Activated gamma-delta T cell treated with Interleukin-2 at 50 U/mL for 16 hours (primary cell): Measurements from ENCODE around the gene CDK5.

ENCODE experiments used
- DNase-seq: peaks from one replicate; pipeline ENCODE4 v3.0.0-alpha.2; 2020

Gene CDK5

DNA sequence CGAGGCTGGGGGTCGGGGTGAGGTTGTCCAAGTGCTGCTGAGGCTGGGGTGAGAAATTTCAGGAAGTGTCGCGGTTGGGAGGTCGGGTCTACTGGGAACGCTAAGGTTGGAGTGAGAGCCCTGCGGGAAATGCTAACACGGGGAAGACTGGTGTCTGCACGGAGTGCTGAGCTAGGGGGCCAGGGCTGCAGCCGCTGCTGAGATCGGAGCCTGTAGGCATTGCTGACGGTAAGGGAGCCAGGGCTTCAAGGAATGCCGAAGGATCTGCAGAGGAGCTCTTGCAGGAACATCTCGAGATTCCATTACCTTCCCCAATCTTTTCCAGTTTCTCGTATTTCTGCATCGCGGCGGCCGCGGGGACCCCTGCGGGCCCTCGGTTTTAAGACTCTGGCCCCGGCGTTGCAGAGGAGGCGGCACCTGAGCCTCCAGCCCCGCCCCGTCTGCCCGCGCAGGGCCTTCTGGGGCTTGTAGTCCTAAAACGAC lies at the start of gene CDK5:
Gene CDK5, minus strand, starts transcription at position 392 of the 483 bp plus-strand sequence. Its CDS starts 49 bp downstream, at position 343.
- DNase-seq = peak; percentile 20

DNA sequence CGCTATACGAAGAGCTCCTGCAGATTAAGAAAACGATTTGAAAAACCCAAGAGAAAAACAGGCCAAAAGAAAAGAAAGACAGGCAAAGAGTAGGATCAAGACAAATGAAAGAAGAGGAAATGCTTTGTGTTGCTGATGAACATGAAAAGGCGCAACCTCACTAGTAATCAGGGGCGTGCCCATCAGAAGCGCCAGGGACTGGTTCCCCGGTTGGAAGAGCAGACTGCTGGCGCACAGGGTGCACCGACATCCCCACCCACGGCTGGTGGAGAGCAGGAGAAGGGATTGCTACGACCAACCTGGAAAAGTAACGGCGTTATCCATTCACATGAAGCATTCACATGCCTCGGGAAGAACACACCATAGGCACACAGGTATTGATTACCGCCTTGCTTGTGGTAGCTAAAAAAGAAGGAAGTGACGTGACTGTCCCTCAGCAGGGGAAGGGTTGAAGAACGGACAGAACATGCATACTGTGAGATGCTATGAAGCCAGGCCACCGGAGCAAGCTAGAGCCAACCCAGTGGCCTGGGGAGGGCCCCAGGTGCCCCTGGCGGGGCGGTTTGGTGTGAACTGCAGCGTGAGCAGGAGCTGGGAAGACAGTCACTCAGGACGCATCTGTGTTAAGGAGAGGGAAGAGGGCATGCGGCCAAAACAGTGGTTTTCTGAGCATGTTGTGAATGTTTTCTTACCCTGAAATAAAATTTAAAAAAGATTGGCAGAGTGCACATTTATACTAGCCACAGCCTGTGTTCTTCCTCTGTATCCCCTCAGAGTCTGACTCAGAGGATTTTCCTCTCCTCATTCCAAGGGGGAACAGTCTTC lies 46.9 kb upstream of the CDK5 start:
- no peak for DNase-seq

DNA sequence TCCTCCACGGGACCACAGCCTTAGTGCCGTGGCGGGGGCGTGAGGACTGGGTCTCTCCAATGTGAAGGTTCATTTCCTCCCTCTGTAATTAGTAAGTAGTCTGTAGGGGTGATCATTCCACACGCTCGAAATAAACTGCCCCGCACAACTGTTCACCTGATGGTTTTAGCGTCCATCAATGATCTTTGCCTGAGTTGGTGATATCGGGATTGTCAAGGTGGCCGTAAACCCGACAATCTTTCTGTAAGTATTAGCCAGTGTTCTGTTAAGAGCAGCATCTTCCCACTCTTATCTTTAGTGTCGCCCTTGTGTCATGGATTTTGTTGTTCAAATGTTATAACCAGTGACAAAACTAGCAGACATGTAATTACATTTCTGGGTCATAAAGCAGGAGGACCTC lies 46.3 kb upstream of the CDK5 start:
- DNase-seq = no peak

DNA sequence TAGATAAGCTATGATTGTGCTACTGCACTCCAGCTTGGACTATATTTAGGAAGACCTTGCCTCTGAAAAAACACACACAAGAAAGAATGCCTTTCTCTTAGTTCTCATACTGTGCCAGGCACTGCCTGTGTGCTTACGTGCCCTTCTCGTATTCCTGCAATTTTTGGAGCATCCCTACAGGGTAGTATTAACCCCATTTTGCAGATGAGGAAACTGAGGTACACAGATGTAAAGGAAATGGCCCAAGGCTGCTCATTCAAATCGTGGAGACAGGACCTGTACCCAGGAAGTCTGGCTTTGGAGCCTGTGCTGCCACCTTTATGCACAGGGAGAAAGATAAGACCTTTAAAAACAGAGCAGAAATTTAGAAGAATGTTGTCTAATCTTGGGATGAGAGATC lies 45.3 kb upstream of the CDK5 start:
- no peak for DNase-seq

DNA sequence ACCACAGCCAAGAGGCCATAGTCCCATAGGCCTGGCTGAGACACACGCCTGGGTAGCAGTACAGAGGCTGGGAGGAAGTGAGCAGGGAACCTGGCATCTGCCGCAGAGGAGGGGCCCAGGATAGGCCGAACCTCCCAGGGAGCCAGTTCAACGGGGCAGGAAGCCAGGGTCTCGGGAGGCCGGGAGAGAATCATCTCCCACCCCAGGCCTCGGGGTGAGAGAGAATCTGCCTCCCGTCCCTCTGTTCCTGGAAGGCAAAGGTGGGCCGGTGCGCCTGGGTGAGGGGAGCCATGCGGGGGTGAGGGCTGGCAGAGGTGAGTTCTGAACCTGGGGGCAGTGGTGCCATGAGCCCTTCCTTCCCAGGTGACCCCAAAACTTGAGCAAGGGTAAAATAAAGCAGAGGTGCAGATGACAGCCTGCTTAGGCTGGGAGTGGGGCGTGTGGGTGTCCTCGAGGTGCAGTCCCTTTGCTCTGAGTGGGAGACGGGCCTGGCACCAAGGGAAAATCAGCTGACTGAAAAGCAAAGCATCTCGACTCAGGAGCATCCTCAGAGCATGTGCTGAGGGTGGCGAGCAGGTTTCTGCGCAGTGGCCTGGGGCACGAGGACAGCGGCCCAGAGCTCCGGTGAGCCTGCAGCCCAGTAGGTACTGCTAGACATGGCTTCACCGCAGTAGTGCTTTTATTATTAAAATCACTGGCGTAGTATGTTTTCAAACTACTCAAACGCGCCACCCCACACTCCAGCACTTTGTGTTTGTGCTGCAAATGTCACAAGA lies 44.1 kb upstream of the CDK5 start:
- no peak for DNase-seq

DNA sequence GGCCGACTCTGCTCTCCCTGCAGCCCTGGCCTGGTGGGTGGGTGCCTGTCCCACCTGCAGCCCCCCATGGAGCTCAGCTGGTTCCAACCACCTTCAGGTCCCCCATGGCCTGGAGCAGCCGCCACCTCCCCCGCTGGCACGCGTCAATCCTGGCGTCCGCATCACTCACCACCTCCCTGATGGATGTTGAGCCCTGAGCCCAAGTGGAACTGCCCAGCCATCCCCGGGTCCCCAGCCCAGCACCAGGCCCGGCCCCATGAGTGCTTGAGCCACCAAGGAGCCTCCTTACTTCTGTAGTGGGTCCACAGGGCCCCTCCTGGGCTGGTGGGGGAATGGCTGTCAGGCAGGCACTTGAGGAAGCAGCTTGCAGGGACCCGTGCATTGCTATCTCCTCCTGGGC lies 43.2 kb upstream of the CDK5 start:
- no peak for DNase-seq

DNA sequence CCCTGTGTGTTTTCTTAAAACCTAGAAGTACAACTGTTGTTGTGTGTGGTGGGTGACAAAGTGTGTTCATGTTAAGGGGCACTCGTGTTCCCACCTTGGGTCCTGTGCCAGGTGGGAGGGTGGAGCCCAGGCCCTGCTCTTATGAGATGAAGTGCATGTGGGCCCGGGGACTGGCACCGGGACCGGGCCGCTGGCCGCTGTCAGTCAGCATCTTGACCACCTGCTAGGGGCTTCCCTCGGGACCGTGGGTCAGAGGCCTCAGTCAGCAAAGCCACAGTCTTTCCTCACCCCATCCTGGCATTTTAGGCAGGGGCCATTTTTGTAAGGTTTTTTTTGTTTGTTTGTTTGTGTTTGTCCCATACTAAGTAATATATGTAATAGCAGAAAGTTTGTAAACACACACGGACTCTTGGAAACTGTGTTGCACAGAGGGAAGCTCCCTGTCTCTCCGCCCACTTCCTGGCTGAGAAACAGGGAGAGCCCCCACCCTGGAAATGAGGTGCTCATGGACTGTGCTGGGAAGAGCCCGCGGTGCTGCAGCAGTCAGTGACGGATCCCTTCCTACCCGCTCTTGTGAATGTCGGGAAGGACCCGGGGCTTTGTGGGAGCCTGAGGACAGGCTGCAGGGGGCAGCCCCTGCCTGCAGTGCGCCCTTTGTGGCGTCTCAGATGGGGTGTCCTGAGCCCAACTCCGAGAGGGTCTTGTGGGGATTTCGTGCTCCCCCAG lies 42.0 kb upstream of the CDK5 start:
- no peak for DNase-seq

DNA sequence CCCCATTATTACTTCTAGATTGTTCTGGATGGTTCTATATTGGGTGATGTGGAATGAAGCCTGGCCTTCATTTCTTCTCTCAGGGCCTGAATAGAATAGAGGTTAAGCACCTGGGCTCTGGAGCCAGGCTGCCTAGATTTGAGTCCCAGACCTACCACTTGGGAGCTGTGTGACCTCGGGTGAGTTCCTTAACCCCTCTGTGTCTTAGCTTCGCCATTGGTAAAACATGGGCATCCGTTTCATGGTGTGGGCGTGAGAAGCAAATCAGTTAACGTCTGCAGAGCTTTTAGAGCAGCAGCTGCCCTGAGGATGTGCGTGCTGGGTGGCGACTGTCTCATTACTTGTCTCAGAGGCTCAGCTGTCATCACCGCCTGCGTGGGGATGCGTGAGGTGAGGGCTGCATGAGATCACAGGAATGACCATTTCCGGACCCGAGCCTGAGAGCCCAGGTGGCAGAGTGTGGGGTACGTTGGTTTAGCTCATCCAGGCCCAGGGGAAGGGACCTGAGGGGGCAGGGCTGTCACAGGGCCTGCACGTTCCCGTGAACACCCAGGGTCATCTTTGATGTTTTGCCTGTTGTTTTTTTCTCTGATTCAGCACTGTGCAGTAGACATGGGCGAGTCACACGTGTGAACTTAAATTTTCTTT lies 38.3 kb upstream of the CDK5 start:
- DNase-seq = no peak

DNA sequence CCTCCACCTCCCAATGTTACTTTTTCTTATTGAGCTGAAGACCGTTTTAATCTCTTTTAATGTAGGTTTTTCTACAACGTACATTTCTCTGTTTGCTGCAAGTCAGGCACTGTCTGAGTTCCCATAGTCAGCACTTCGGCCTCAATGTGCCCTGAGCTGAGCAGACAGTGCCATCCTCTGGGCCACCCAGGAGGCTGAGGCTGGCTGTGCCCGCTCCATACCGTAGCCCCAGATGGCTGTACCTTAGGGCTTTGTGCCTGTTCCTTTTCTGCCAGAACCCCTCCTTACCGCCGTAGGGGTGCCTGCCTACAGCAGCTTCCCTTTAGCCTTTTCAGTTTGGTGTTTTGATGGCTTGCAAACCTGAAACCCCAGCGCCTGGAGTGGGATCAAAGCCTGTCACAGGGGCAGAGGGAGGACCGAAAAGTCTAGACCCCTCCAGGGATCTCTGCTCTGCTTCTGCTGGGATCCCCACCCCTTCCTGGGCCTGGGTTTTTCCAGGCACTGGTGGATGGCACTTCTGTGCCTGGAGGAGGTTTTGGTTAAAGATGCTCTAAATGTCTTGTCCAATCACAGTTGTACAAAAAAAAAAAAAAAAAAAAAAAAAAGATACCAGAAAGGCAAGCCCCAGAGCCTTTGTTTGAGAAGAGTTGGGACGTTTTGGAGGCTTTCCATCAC lies 37.6 kb upstream of the CDK5 start:
- DNase-seq = no peak

DNA sequence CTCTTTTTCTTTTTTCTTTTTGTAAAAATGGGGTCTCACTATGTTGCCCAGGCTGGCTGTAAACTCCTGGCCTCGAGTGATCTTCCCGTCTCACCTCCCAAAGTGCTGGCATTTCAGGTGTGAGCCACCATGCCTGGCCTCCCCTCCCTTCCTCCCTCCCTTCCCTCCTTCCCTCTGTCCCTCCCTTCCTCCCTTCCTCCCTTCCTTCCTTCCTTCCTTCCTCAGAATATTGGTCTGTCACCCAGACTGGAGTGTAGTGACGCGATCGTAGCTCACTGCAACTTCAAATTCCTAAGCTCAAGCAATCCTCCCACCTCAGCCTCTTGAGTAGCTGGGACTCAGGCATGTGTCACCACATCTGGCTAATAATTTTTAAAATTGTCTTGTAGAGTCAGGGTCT lies 37.0 kb upstream of the CDK5 start:
- no peak for DNase-seq

DNA sequence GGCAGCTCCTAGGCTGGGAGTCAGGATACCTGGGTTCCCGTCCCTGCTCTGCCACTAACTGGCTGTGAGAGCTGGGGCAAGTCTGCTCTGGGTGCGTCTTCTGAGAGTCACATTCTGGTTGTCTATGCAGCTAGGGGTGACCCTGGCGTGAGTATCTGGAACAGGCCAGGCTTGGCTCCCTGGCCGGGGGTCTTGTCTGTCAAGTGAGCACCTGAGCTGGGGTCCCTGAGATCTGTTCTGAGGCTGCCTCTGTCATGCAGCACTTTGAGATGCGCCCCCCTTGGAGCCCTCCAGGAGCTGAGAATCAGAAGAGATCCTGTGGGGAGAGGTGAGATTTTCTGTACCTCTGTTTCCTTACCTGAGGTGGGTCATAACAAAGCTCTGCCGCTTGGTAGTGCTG lies 36.1 kb upstream of the CDK5 start:
- no peak for DNase-seq

DNA sequence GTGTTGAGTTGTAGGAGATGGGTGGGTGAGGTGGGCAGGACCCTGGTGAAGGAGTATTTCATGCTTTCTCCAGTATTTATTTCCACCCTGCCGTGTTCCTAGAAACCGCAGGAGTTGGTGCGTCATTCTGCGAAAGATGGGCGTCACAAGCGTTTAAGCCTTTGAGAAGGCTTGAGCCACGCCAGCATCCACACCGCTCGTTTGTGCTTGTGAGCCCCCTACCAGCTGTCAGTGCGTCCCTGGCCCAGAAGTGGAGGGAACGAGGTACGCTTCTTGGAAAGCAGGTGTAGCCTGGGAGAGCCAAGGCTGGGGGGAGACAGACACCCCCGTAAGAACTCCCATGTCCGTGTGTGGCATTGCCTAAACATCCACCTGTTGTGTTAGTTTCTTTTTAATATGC lies 34.3 kb upstream of the CDK5 start:
- no peak for DNase-seq

DNA sequence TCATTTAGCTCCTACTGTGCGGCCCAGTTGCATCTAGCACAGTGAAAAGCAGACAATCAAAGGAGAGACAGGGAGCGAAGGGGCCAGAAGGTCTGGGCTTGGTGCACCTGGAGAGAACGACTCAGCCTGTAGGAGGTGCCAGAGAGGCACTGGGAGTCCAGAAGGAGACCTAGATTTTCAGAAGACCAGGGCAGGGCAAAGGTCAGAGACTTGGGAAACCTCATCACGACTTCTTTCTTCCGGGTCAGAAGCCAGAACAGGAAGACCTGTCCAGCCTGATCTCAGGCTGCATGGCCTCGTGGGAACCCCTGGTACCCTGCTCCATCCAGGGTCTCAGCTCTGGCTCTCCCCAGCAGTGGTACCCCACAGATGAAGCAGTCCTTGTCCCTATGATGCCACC lies 33.7 kb upstream of the CDK5 start:
- no peak for DNase-seq

DNA sequence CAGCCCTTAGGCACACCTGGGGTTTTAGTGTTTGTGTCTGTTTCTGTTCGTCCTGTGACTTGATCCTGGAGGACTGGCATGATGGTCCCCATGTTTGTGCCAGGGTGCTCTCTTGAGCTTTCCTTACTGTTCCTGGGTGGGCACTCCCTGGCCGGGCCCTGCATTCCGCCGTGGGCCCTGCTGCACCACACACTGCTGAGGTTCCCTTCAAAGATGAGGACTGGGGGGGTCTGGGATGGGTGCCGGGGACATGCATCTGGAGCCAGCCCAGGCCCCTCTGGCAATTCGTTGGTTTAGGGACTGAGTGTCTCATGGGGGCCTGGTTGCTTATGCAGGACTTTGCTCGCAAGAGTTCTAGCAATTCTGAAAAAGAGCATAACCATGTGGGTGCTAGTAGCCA lies 33.3 kb upstream of the CDK5 start:
- DNase-seq = no peak

DNA sequence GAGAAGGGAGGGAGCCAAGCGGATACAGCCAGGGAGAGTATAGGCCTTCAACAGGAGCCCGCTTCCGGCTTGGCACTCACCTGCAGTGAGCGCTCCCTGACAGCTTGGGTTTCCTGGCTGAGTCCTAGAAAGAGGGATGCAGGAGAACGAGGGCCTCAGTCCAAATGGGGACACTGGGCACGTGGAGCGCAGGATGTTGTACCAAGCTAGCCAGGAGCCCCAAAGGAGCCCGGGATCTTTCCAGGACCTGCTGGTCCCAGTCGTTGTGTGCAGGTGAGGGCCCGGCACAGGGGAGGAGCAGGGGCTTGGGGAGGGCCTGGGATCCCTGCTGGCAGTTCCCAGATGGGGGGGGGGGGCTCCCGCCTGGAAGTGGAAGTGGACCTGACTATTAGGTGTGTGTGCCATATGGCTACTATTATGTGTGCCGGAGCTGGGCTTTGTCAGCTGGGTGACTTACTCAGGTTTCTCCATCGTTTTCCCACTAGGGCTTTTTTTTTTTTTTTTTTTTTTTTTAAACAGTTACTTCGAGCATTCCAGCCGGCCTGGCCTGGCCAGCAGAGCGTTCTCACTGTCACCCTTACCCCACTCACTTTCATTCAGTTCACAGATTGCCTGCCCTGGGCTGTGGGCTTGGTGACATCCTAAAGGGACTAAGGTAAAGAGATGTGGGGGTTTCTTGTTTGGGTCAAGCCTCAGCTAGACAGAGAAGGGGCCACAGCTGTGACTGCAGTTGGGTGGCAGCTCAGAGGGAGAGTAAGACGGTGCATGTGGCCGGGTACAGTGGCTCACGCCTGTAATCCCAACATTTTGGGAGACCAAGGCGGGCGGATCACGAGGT lies 32.4 kb upstream of the CDK5 start:
- no peak for DNase-seq

DNA sequence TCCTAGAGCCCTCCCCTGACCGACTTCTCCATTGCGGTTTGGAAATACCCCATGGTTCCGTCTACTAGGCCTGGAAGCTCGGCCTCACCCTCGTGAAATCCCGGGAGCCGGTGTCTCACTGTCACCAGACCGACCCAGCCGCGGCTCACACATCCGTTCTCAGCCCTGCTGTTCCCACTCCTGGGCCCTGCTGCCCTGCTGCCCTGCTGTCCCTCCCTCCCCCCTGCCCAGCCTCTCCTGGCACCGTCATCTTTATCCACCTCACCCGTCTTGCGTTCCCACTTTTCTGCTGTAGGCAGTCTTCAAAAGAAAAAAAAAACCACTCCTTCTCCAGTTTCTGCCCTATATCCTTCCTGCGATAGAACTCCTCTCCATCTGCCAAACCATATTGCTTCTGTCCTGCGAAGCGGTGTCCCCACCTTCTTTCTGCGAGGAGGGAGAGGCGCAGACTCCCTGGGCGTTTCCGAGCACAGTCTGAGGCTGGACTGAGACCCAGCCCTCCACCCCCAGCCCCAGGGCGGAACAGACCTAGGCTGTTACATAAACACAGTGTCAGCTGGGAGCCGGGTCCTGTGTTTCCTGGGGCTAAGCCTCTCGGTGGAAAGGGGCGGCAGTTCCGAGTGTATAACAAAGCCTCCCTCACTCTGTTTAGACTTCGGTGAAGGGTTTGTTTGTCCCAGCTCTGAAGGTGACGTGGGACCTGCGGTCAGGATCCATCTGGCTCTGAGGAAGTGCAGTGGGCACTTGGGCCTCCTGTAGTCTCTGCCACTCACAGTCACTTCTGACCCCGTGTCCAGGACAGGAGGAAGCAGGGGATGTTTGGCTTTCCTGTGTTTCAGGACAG lies 31.4 kb upstream of the CDK5 start:
- no peak for DNase-seq

DNA sequence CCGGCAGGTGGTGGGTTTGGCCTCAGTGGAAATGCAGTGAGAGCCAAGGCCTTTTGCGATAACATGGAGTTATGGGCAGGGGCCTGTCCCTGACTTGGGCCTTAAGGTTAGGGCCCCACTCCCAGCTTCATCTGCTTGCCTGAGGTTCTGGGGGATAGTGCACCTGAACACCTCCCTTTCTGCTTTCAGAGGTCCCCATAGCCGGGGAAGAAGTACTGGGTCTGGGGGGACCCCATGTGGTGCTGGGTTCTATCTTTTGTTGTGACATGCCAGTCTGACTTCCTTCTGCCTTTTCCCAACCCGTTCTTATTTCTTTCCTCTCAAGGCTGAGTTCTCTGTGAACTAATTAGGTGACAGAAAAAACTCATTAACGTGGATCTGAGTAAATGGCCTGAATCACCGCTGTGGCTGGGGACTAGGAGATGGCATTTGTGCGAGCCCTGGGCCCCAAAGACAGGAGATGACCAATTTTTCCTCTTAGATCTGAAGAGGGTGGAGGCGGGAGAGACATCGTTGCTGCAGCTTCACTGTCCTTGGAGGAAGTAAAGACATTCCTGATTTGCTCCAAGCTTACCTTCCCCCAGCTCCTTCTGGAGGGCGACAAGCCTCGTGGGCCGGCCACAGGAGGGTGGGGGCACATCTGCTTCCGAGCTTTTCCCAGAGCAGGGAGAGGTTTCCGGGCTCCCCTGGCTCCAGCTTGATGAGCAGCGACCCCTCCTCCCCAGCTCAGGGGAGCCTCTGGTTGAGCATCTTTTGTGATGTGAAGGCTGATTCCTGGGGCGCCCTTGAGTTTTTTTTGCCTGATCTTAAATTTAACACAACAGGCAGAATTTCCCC lies 30.5 kb upstream of the CDK5 start:
- DNase-seq = no peak

DNA sequence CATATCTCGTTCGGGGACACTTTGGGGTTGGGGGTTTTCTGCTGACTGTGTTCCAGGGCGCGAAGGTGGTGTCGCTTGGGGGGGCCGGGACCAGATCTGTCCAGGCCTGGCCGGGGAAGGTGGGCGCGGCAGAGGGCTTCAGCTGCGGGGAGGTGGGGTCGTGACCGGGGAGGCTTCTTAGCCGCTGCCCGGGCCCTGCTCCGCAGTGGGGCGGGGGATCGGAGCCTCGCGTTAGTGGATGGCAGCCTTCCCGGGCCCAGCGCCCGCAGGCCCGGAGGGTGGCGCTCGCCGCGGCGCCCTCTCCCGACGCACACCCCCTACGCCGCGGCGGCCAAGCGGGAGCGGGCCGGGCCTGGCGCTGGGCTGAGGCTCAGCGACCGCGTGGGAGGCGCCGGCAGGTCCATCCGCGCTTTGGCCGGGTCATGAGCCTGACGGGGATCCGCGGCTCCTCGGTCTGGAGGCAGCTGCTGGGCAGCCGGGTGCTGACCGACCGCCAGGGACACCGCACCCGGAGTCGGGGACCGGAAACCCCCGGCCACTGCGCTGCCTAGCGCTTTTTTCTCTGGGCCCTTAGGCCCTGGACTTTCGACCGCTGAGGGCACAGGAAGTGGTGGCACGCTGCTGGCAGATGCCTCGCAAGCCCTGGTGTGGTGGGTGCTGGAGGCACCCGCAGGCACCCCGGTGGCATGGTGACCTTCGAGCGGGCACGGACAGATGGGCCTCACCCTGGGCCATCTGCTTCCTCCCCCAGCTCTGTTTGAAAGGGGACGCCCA lies 29.7 kb upstream of the CDK5 start:
- DNase-seq = no peak

DNA sequence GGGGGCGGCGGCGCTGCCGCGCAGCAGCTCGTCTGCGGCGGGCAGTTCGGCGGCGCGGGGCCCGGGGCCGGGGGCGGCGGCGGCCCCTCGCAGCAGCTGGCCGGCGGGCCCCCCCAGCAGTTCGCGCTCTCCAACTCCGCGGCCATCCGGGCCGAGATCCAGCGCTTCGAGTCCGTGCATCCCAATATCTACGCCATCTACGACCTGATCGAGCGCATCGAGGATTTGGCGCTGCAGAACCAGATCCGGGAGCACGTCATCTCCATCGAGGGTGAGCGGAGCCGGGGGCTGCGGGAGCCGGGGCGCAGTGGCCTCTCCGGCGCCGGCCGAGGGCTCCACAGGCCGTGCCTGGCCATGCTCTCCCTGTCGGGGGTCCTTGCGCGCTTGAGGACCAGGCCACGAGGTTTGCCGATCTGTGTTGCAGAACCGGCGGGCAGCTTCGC lies 29.1 kb upstream of the CDK5 start:
- DNase-seq = no peak
